Measurements from ENCODE around the gene CTU2.
A peak's percentile ranks its signal among the peaks of the same experiment; 100 is the strongest.

Gene CTU2

GRCh38 chr16:88732172-88732960 is 26.1 kb downstream of the CTU2 start:
- no peak for DNase-seq

DNA sequence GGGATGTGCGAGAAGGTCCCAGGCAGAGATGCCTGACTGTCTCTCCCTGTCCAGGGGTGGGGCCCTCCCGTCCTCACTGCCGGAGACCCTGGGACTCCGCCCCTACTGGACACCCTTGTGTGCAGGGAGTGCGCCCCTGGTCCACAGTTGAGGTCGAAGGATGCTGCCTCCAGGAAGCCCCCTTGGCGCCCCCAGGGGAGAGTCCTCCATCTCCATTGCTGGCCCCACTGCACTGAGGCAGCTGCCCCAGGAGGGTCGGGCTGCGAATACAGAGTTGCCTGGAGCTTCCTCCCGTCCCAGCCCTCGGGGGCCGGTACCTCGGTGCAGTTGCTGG is 26.6 kb downstream of the CTU2 start:
- no peak for DNase-seq

DNA sequence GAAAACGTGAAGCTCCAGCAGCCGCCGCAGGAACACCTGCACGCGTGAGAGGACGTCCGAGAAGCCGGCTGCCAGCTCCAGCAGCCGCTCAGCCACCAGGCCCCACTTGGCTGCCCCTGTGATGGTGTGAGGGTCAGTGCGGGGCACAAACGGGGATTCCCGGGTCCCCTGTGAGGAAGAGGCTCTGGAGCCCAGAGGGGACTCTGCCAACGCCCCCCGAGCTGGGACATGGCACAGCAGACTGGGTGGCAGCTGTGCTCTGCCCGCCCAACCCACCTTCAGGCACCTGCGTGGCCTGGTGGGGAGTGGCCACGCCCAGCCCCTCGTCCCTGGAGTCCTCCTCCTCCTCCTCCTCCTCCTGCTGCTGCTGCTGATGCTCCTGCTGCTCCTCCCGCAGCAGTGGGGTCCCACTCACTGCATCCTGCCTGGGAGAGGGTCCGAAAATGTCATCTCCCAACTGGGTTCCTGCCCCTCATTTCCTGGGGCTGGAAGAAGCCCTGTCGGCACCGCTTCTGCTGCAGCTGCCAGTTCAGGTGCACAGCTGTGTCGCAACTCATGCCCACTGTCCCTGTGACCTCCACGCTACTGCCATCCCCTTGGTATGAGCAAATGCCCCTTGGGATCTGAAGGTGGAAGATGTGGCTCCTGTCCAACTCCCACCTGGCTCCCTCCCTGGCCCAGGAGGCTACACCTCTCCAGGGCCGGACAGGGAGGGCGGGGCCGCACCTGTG is 27.5 kb downstream of the CTU2 start:
- no peak for DNase-seq

GRCh38 chr16:88734361-88734728 is 28.0 kb downstream of the CTU2 start:
- DNase-seq = no peak

GRCh38 chr16:88735121-88735520 is 28.8 kb downstream of the CTU2 start:
- no peak for DNase-seq

DNA sequence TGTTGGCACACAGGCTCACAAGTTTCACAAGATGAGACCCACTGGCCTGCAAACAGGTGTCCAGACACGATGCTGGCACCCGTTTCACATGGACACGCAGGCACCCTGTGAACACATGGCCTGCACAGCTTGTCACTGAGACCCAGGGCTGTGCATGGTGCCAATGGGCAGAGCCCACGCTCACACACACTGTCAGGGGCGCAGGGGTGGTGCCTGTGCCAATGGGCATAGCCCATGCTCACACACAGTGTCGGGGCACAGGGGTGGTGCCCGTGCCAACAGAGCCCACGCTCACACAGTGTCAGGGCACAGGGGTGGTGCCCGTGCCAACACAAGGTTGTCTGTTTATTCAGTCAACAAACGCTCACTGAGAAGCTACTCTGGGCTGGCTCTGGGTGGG is 29.3 kb downstream of the CTU2 start:
- DNase-seq = no peak

DNA sequence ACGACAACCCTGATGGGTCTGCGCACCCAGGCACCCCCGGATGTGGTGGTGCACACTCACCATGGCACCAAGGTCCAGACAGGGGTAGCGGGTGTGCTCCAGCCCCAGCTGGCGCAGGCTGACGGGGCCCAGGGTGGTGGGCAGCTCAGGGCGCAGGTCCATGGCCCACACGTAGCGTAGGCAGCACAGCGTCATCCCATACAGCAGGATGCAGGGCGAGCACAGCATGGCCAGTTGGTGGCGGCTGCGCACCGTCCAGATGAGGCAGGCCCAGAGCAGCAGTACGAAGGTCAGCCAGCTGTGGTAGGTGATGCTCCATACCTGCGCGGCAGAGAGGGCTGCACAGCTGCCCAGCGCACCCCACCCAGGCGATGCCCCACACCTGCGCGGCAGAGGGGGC is 29.8 kb downstream of the CTU2 start:
- no peak for DNase-seq

- DNase-seq = no peak
Measured at GRCh38 chr16:88736496-88736895, 30.2 kb downstream of the CTU2 start.

GRCh38 chr16:88737298-88738150 is 31.2 kb downstream of the CTU2 start:
- peak; percentile 60 for DNase-seq

GRCh38 chr16:88738151-88739084 is 32.1 kb downstream of the CTU2 start:
- DNase-seq = no peak

DNA sequence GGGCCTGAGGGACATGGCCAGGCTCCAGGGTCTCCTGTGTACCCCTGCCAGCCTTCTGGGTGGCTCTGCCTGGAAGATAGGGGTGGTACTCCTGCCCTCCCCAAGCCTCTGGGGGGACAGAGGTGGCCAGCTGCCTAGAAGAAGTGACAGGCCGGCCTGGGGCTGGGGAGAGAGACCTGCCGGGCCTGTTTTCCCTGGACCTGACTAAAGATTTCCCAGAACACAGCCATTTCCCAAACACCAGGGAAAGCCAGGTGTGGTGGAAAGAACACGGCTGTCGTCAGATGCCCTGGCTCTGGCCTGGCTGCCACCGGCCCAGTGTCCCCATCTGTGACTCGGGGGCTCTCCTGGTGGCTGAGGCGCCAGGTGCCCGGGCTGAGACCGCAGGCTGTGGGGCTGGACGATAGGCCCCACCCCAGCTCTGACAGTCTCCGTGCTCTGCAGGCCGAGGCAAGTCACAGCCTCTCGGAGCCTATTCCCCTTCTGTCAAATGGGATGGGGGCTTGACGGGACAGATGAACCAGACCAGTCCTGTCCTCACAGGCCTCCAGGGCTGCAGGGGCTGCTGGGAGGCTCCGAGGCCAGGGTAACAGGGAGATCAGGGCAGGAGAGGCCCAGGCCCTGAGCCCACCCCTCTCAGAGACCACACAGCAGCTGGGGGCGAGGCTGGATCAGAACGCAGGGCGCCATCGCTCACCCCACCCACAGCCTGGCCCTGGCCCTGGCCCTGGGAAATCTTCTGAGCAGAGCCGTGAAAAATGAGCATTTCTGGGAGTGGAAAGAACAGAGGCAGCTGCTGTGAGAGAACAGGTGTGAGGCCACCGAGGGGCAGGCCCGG is 33.1 kb downstream of the CTU2 start:
- DNase-seq = no peak

GRCh38 chr16:88739977-88740726 is 33.8 kb downstream of the CTU2 start:
- no peak for DNase-seq

DNA sequence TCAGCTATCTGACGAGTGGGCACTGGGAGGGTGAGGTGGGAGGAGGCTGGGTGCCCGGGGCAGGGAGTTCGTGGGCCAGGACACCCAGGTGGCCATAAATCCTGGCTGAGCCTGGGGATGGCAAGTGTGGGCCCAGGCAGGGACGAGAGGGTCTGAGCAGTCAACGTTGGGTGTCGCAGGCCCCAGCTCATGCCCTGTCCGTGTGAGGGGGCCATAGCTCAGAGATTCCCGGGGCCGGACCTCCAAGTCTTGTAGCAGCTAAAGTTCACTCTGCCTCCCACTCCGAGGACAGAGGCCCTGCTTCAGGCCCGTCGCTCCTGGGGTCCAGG is 34.4 kb downstream of the CTU2 start:
- no peak for DNase-seq

- no peak for DNase-seq
Measured at GRCh38 chr16:88741368-88741767, 35.1 kb downstream of the CTU2 start.

GRCh38 chr16:88742896-88743605 is 36.7 kb downstream of the CTU2 start:
- DNase-seq = no peak

GRCh38 chr16:88743693-88744576 is 37.6 kb downstream of the CTU2 start:
- peak; percentile 75 for DNase-seq

DNA sequence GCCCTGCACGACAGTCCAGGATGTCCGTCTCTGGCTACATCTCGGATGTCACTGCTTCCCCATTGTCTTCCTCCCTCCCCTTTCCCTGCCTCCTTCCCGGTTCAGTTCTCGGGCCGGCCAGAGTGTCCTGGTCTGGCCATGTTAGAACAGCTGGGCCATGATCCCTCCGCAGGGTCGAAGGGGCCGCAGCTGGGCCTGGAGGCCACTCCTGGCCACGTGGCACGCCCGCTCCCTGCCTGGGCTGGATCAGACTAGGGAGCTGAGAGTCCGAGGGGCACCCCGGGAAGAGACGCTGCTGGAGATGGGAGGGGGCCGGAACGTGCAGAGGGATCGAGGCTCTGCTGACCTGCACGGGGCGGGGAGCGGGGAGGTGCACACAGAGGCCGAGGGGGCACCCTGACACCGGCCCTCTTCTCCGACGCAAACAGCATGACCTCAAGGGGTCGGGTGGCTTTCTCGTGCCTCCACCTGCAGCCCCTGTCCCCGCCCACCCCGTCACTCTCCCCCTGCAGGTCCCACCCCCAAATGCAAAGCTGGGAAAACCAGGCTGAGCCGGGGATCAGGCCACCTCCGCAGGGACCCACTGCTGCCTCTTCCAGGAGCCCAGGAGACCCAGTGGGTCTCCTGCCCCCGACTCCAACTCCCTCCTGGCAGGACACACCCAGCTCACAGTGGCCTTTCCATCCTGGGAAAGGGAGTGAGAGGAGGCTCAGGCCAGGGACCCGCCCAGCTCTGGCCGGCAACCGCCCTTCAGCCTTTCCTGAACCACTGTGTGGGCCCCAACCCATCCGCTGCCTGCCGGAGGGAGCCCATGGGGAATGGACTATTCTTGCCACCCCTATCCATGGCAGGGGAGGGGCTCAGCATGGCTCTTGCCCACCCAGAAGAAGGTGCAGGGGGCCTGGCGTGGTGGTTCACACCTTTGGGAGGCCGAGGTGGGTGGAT is 38.5 kb downstream of the CTU2 start:
- DNase-seq = no peak

GRCh38 chr16:88746506-88746905 is 40.2 kb downstream of the CTU2 start:
- no peak for DNase-seq

Measured in effector CD4-positive, alpha-beta T cell (primary cell).